Psoas muscle (tissue), 8 donors: ENCODE data around the gene MAMLD1. TPM values are rescaled to one million over a fixed set of nuclear protein-coding genes. Genes with fewer than 3 reads are reported as not detected.
"Not testable (repeated sequence)": the region's sequence is repeated elsewhere in the genome, so short reads cannot be mapped to it uniquely, and the experiment has no call there.

Experiments
- ATAC-seq, 4 donors: fragments of 200-7000 bp; cut with Tn5 transposase; one replicate each; pipeline ENCODE4 v1.9.1; 2020; ENCODE audit warnings: moderate library complexity in 3 of 4, mild to moderate bottlenecking in 2 of 4
- DNase-seq, 2 donors: peaks; one replicate each; pipeline ENCODE4 v3.0.0-alpha.2; 2020
- H3K27ac ChIP-seq: fragments of 200-600 bp; one replicate; pipeline ENCODE4 v1.8.0; 2022
- H3K27me3 ChIP-seq, 3 donors: fragments of 200-600 bp in 1 of 3; one replicate each; pipeline versions ENCODE4 v1.6.1 to v1.8.0; 2013 to 2022; ENCODE audit warnings: low read length in 2 of 3, mild to moderate bottlenecking in 2 of 3, moderate library complexity in 1 of 3; ENCODE audit not compliant: insufficient read depth in 3 of 3
- H3K36me3 ChIP-seq, 2 donors: fragments of 200-600 bp in 1 of 2; one replicate each; pipeline versions ENCODE4 v1.6.1 to v1.8.0; 2013 to 2022; ENCODE audit warnings: low read depth in 1 of 2, mild to moderate bottlenecking in 1 of 2, moderate library complexity in 1 of 2; ENCODE audit not compliant: insufficient read depth in 1 of 2
- H3K4me1 ChIP-seq: fragments of 200-600 bp; one replicate; pipeline ENCODE4 v1.8.0; 2022
- H3K4me3 ChIP-seq: fragments of 200-600 bp; one replicate; pipeline ENCODE4 v1.8.0; 2022; ENCODE audit warnings: mild to moderate bottlenecking
- H3K9me3 ChIP-seq: fragments of 200-600 bp; one replicate; pipeline ENCODE4 v1.8.0; 2022
- CTCF ChIP-seq: fragments of 200-600 bp; IDR thresholded peaks from one replicate; pipeline ENCODE4 v1.8.0; 2022; ENCODE audit warnings: antibody characterized with exemption
- WGBS, 3 donors: extraction: QIAGEN DNeasy Blood & Tissue Kit; methylation state at CpG; one replicate each; pipeline versions ENCODE4 v1.1.6 to v1.1.7; 2013; 5-methylcytosine and 5-hydroxymethylcytosine counted together
- intact Hi-C, 2 donors: fragments of 100-400 bp; cut with DNase I; formaldehyde crosslinking; loops; one replicate each; pipeline versions ENCODE4 v1.11.0 to v1.14.2; 2022
- polyA plus RNA-seq, 3 donors: library from polyadenylated mRNA; stranded (reverse); fragments of 200-250 nt; gene quantifications; one replicate each; pipeline ENCODE4 v1.2.3, GENCODE V29; 2013
- total RNA-seq, 4 donors: library from RNA; stranded (reverse); fragmentation: NEBNext Ultra II Directional in 2 of 4; extraction: Animal tissue kit (Norgen Biotek cat#: 25700) in 2 of 4; gene quantifications; one replicate each; pipeline versions ENCODE4 v1.2.1 to v1.2.4, GENCODE V29; 2021 to 2023
- donor health status: healthy with polysubstance abuse.
- donor health status: DM: no; HTN: no; CAD: no; lungs with moderate emphysema.
- donor health status: Bipolar disorder and iron deficiency.
- donor health status: healthy.
- donor health status: DM: yes; HTN: yes; CAD: no.
- donor health status: DM: no; HTN: no; CAD: no.
- donor health status: DM: no; HTN: no; CAD: no.
- donor health status: DM: yes; HTN: yes; CAD: no.

The MAMLD1 gene
- total and polyA plus RNA-seq, 7 donors = 1.3 to 4.5 (median 2.2) TPM

- Histone ChIP-seq H3K4me1 (no peaks in the 10 kb centered on the region), H3K27ac (no peak overlapping the region), H3K36me3 (no peaks in the 10 kb centered on the region), H3K9me3 (no peaks in the 10 kb centered on the region), H3K4me3 (no peak overlapping the region), H3K27me3 (no peaks in the 10 kb centered on the region)
- 70 to 74% (median 73%) methylated on average over 3 to 6 of the region's 6 CpGs for WGBS, 3 donors
- no peak for TF ChIP-seq CTCF
- intact Hi-C loops = no loop called here
- ATAC-seq (no peak), DNase-seq (no peak)
Observed at GRCh38 chrX:150337026-150337425, 26.1 kb upstream of the MAMLD1 start.

GRCh38 chrX:150337536-150337935 lies 25.6 kb upstream of the MAMLD1 start:
- Histone ChIP-seq H3K9me3 (no peaks in the 10 kb centered on the region), H3K27ac (no peak overlapping the region), H3K4me1 (no peaks in the 10 kb centered on the region), H3K36me3 (no peaks in the 10 kb centered on the region), H3K27me3 (no peaks in the 10 kb centered on the region), H3K4me3 (no peak overlapping the region)
- no peak for TF ChIP-seq CTCF
- DNase-seq (no peak), ATAC-seq (no peak)
- intact Hi-C loops = no loop called here
- WGBS, 3 donors = 45 to 74% (median 49%) methylated on average over 4 of the region's 4 CpGs

GRCh38 chrX:150338615-150339014 lies 24.5 kb upstream of the MAMLD1 start:
- ATAC-seq (no peak), DNase-seq (no peak)
- Histone ChIP-seq H3K27me3 (no peaks in the 10 kb centered on the region), H3K9me3 (no peaks in the 10 kb centered on the region), H3K4me1 (no peaks in the 10 kb centered on the region), H3K27ac (no peak overlapping the region), H3K36me3 (no peaks in the 10 kb centered on the region), H3K4me3 (no peak overlapping the region)
- intact Hi-C loops = no loop called here
- TF ChIP-seq CTCF = no peak
- WGBS, 3 donors = 72 to 93% (median 82%) methylated on average over 8 of the region's 8 CpGs

GRCh38 chrX:150339736-150340135 lies 23.4 kb upstream of the MAMLD1 start:
- no peaks in the 10 kb centered on the region for H3K36me3 ChIP-seq
- 84 to 99% (median 95%) methylated on average over 3 of the region's 3 CpGs for WGBS, 3 donors
- TF ChIP-seq CTCF = no peak
- intact Hi-C loops = no loop called here
- no peak overlapping the region for H3K27ac ChIP-seq
- ATAC-seq = no peak
- H3K4me3 ChIP-seq = no peak overlapping the region
- no peaks in the 10 kb centered on the region for H3K27me3 ChIP-seq
- H3K9me3 ChIP-seq = no peaks in the 10 kb centered on the region
- no peak for DNase-seq
- no peaks in the 10 kb centered on the region for H3K4me1 ChIP-seq

GRCh38 chrX:150340326-150340725 lies 22.8 kb upstream of the MAMLD1 start:
- H3K4me1 ChIP-seq, H3K9me3 ChIP-seq, H3K27ac ChIP-seq, H3K4me3 ChIP-seq, H3K27me3 ChIP-seq, DNase-seq, ATAC-seq, H3K36me3 ChIP-seq, intact Hi-C loops: not testable (repeated sequence)
- 69 to 96% (median 87%) methylated on average over 3 of the region's 3 CpGs for WGBS, 3 donors
